ENCODE measurements around the gene RFX3. TPM values are rescaled to one million over a fixed set of nuclear protein-coding genes. Genes with fewer than 3 reads are reported as not detected.

RFX3 gene
- total RNA-seq, 1 experiment from 2014 or later: 9.9 TPM

DNA sequence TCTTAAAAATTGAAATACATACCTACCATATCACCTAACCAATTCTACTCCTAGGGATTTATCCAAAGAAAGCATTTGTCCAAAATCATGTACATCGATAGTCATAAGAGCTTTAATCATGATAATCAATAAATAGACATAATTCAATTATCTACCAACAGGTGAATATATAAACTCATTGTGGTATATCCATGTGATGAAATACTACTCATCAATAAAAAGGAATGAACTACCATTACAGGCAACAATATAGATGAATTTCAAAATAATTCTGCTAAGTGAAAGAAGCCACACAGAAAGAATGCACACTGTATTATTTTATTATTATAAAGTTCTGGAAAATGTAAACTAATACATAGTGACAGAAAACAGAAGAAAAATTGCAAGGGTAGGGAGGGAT is 81.8 kb downstream of the RFX3 start:
- Histone ChIP-seq H2BK15ac (ENCODE audit: low read depth, low read length) (no peak overlapping the region), H3K23ac (ENCODE audit: insufficient read length, low read depth, low read length) (no peak overlapping the region), H3K9ac (ENCODE audit: extremely low read depth, insufficient read length, low read length) (no peak overlapping the region), H2AFZ (ENCODE audit: low read length) (no peak overlapping the region), H3K27ac (ENCODE audit: insufficient read length, low read depth, low read length) (no peak overlapping the region), H3K14ac (ENCODE audit: insufficient read depth, low read length) (no peak overlapping the region), H3K27me3 (ENCODE audit: insufficient read depth, low read length) (no peaks in the 10 kb centered on the region), H4K8ac (replicated peaks; ENCODE audit: insufficient read length, low read depth, low read length) (no peak overlapping the region), H2AK5ac (ENCODE audit: insufficient read length, low read length) (no peak overlapping the region), H3K9me3 (ENCODE audit: control insufficient read depth, low read depth, low read length) (no peaks in the 10 kb centered on the region), H3K79me2 (ENCODE audit: insufficient read depth, low read length) (no peaks in the 10 kb centered on the region), H2BK5ac (ENCODE audit: insufficient read length, low read length) (no peak overlapping the region), H3T11ph (ENCODE audit: low read length) (no peak overlapping the region), H3K79me1 (ENCODE audit: insufficient read depth, low read depth, low read length, poor library complexity, severe bottlenecking) (no peaks in the 10 kb centered on the region), H2BK120ac (ENCODE audit: low read depth, low read length, poor library complexity, severe bottlenecking) (no peak overlapping the region), H4K5ac (ENCODE audit: insufficient read length, low read depth, low read length) (no peak overlapping the region), H2BK20ac (ENCODE audit: low read depth, low read length, poor library complexity, severe bottlenecking) (no peak overlapping the region), H4K91ac (ENCODE audit: insufficient read length, low read depth, low read length) (no peak overlapping the region), H3K4ac (ENCODE audit: low read depth, low read length) (no peak overlapping the region), H3K56ac (ENCODE audit: insufficient read length, low read depth, low read length) (no peak overlapping the region), H3K18ac (ENCODE audit: insufficient read length, low read depth, low read length) (no peak overlapping the region), H3K23me2 (ENCODE audit: insufficient read length, low read depth, low read length, poor library complexity, severe bottlenecking) (no peaks in the 10 kb centered on the region), H3K4me2 (ENCODE audit: insufficient read depth, insufficient read length, low read length) (no peak overlapping the region), H2BK12ac (ENCODE audit: insufficient read length, low read depth, low read length) (no peak overlapping the region), H4K20me1 (ENCODE audit: control insufficient read depth, insufficient read depth, insufficient read length) (no peaks in the 10 kb centered on the region), H3K4me1 (ENCODE audit: insufficient read depth, low read length) (no peaks in the 10 kb centered on the region)
- no CpG with 5 or more reads among the region's 1 CpG for WGBS (ENCODE audit: extremely low coverage, insufficient read length, low lambda C conversion rate)
- TF ChIP-seq, protein P1, sequence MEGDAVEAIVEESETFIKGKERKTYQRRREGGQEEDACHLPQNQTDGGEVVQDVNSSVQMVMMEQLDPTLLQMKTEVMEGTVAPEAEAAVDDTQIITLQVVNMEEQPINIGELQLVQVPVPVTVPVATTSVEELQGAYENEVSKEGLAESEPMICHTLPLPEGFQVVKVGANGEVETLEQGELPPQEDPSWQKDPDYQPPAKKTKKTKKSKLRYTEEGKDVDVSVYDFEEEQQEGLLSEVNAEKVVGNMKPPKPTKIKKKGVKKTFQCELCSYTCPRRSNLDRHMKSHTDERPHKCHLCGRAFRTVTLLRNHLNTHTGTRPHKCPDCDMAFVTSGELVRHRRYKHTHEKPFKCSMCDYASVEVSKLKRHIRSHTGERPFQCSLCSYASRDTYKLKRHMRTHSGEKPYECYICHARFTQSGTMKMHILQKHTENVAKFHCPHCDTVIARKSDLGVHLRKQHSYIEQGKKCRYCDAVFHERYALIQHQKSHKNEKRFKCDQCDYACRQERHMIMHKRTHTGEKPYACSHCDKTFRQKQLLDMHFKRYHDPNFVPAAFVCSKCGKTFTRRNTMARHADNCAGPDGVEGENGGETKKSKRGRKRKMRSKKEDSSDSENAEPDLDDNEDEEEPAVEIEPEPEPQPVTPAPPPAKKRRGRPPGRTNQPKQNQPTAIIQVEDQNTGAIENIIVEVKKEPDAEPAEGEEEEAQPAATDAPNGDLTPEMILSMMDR (conservative IDR thresholded peaks at IDR 0.05): no peak
- Mint-ChIP-seq H3K4me3 (no peak overlapping the region), H3K4me1 (no peaks in the 10 kb centered on the region), H3K27ac (no peak overlapping the region), H3K27me3 (ENCODE audit: low read depth) (no peaks in the 10 kb centered on the region), H3K36me3 (ENCODE audit: insufficient read depth in 1 of 3, low read depth in 3 of 3) (peaks cover 0 to 10% (median 0%) of the 10 kb centered on the region in 3 experiments; a peak in 3 of 7 replicates), H3K9me3 (no peaks in the 10 kb centered on the region; a peak in 2 of 5 replicates)
- DNase-seq: no peak

Measured in H9 (cell line).